SK-N-SH (cell line): ENCODE results near the gene ADAMTS2. TPM values are rescaled to one million over a fixed set of nuclear protein-coding genes. Genes with fewer than 3 reads are reported as not detected.

Experiments
- CTCF ChIA-PET: fragments of 300-600, 350-600 bp; formaldehyde crosslinking; extraction: SDS; loops from one replicate; lab custom pipeline; 2021; lab: Yijun Ruan, JAX
- POLR2A ChIA-PET: fragments of 350-600 bp; sonication (Branson Sonifier 250); formaldehyde crosslinking; extraction: SDS; loops from one replicate; lab custom pipeline; 2020; ENCODE audit warnings: antibody characterized with exemption, inconsistent platforms; lab: Yijun Ruan, JAX
- DNase-seq: peaks from one replicate; pipeline ENCODE4 v3.0.0; 2012
- H2AFZ ChIP-seq: fragments of 200-600 bp; sonication (generic); 2 replicates; pipeline ENCODE4 v1.8.1; 2016; ENCODE audit warnings: antibody characterized with exemption, mild to moderate bottlenecking, low read depth
- H3F3A ChIP-seq: fragments of 200-600 bp; sonication (generic); replicated peaks from 2 replicates; pipeline ENCODE3; 2016; ENCODE audit warnings: antibody characterized with exemption, mild to moderate bottlenecking; ENCODE audit not compliant: insufficient read depth
- H3K27ac ChIP-seq, 2 experiments: fragments of 200-500 bp in 1 of 2; fragments of 200-600 bp in 1 of 2; sonication (Bioruptor generic) in 1 of 2; sonication (generic), shearing (Covaris generic) in 1 of 2; 2 replicates each; pipeline versions ENCODE4 v1.5.1 to v1.6.1; 2014 to 2016; ENCODE audit warnings: low read depth in 2 of 2, inconsistent platforms in 1 of 2, low read length in 1 of 2, mild to moderate bottlenecking in 1 of 2, mixed read lengths in 1 of 2
- H3K27me3 ChIP-seq: fragments of 200-600 bp; sonication (generic), shearing (Covaris generic); 2 replicates; pipeline ENCODE4 v1.6.1; 2016; ENCODE audit warnings: mixed run types; ENCODE audit not compliant: insufficient read depth
- H3K36me3 ChIP-seq, 2 experiments: fragments of 200-500 bp in 1 of 2; fragments of 200-600 bp in 1 of 2; sonication (Bioruptor generic) in 1 of 2; sonication (generic) in 1 of 2; replicated peaks in 1 of 2; 2 replicates each; pipeline versions ENCODE3 to v1.5.1; 2014 to 2016; ENCODE audit warnings: low read length in 1 of 2, mild to moderate bottlenecking in 1 of 2; ENCODE audit not compliant: insufficient read depth in 2 of 2, control insufficient read depth in 1 of 2
- H3K4me1 ChIP-seq, 2 experiments: fragments of 200-500 bp in 1 of 2; fragments of 200-600 bp in 1 of 2; sonication (Bioruptor generic) in 1 of 2; sonication (generic), shearing (Covaris generic) in 1 of 2; 2 replicates each; pipeline versions ENCODE4 v1.5.1 to v1.6.1; 2014 to 2016; ENCODE audit warnings: low read depth in 1 of 2, low read length in 1 of 2, mixed run types in 1 of 2; ENCODE audit not compliant: insufficient read depth in 2 of 2, control insufficient read depth in 1 of 2
- H3K4me2 ChIP-seq: fragments of 200-600 bp; sonication (generic), shearing (Covaris generic); 2 replicates; pipeline ENCODE4 v1.6.1; 2017; ENCODE audit warnings: mixed run types
- H3K4me3 ChIP-seq, 2 experiments: fragments of 200-500 bp in 1 of 2; fragments of 200-600 bp in 1 of 2; sonication (Bioruptor generic) in 1 of 2; sonication (generic), shearing (Covaris generic) in 1 of 2; 2 replicates each; pipeline versions ENCODE4 v1.5.1 to v1.8.1; 2014 to 2016; ENCODE audit warnings: low read depth in 2 of 2, inconsistent platforms in 1 of 2, low read length in 1 of 2, mild to moderate bottlenecking in 1 of 2, mixed read lengths in 1 of 2, moderate library complexity in 1 of 2
- H3K79me2 ChIP-seq: fragments of 200-600 bp; sonication (generic); 2 replicates; pipeline ENCODE4 v1.8.1; 2017; ENCODE audit warnings: mild to moderate bottlenecking; ENCODE audit not compliant: insufficient read depth
- H3K9ac ChIP-seq: fragments of 200-600 bp; sonication (generic); 2 replicates; pipeline ENCODE4 v1.6.1; 2017; ENCODE audit warnings: mixed run types
- H3K9me2 ChIP-seq: fragments of 200-600 bp; sonication (generic); 2 replicates; pipeline ENCODE4 v1.6.1; 2017; ENCODE audit warnings: mixed run types
- H3K9me3 ChIP-seq: fragments of 200-600 bp; sonication (generic); 2 replicates; pipeline ENCODE4 v1.6.1; 2017; ENCODE audit warnings: mixed run types, mild to moderate bottlenecking, moderate library complexity
- H4K20me1 ChIP-seq: fragments of 200-600 bp; sonication (generic); 2 replicates; pipeline ENCODE4 v1.6.1; 2017; ENCODE audit warnings: mild to moderate bottlenecking, mixed run types; ENCODE audit not compliant: insufficient read depth
- CHD2 ChIP-seq: fragments of 150-350 bp; IDR thresholded peaks from 2 replicates; pipeline ENCODE4 v1.6.1; 2018; ENCODE audit warnings: low read length; ENCODE audit not compliant: partially characterized antibody
- CTCF ChIP-seq: fragments of 200-600 bp; sonication (generic); IDR thresholded peaks from 2 replicates; pipeline ENCODE4 v1.6.1; 2017; ENCODE audit warnings: antibody characterized with exemption, mild to moderate bottlenecking, moderate library complexity
- EZH2phosphoT487 ChIP-seq: fragments of 200-600 bp; sonication (generic); IDR thresholded peaks from 2 replicates; pipeline ENCODE4 v1.6.1; 2017; ENCODE audit warnings: low read depth, mixed run types, mild to moderate bottlenecking, antibody characterized with exemption, moderate library complexity, borderline replicate concordance
- GABPA ChIP-seq: IDR thresholded peaks from 2 replicates; pipeline ENCODE4 v1.4.0; 2012; ENCODE audit warnings: low read depth, mild to moderate bottlenecking
- GATA2 ChIP-seq: sonication (generic); formaldehyde crosslinking; IDR thresholded peaks from 2 replicates; pipeline ENCODE4 v1.5.0; 2020; ENCODE audit warnings: mild to moderate bottlenecking, missing genetic modification reagents
- IRF3 ChIP-seq: fragments of 150-350 bp; IDR thresholded peaks from 2 replicates; pipeline ENCODE4 v1.6.1; 2016; ENCODE audit warnings: mild to moderate bottlenecking, low read depth, low read length
- MAX ChIP-seq: IDR thresholded peaks from 2 replicates; pipeline ENCODE4 v1.4.0; 2012; ENCODE audit warnings: low read depth
- NRF1 ChIP-seq: IDR thresholded peaks from 2 replicates; pipeline ENCODE4 v1.6.1; 2012; ENCODE audit warnings: low read depth, mild to moderate bottlenecking, low read length
- RAD21 ChIP-seq: IDR thresholded peaks from 2 replicates; pipeline ENCODE4 v1.6.1; 2012; ENCODE audit warnings: mild to moderate bottlenecking, low read length
- REST ChIP-seq: IDR thresholded peaks from 2 replicates; pipeline ENCODE4 v1.6.1; 2012; ENCODE audit warnings: mild to moderate bottlenecking, low read depth, low read length, moderate library complexity
- RXRA ChIP-seq: IDR thresholded peaks from 2 replicates; pipeline ENCODE4 v1.4.0; 2012; ENCODE audit warnings: low read depth, mild to moderate bottlenecking, borderline replicate concordance
- SIN3A ChIP-seq: IDR thresholded peaks from 2 replicates; pipeline ENCODE4 v1.6.1; 2012; ENCODE audit warnings: low read depth, mild to moderate bottlenecking, low read length, moderate library complexity, borderline replicate concordance
- SMC3 ChIP-seq: IDR thresholded peaks from 2 replicates; pipeline ENCODE4 v1.6.1; 2012; ENCODE audit warnings: low read depth, low read length, improper control_type of control experiment
- TCF12 ChIP-seq: IDR thresholded peaks from 2 replicates; pipeline ENCODE4 v1.4.0; 2012
- TEAD4 ChIP-seq: IDR thresholded peaks from 2 replicates; pipeline ENCODE4 v1.4.0; 2012; ENCODE audit warnings: mild to moderate bottlenecking, borderline replicate concordance; ENCODE audit not compliant: insufficient read depth
- USF1 ChIP-seq: IDR thresholded peaks from 2 replicates; pipeline ENCODE4 v1.4.0; 2012; ENCODE audit warnings: low read depth, borderline replicate concordance
- WGBS: methylation state at CpG from one replicate; pipeline ENCODE4 v1.1.6; 2017; ENCODE audit warnings: low lambda C conversion rate; 5-methylcytosine and 5-hydroxymethylcytosine counted together
- polyA plus RNA-seq, 3 experiments: library from polyadenylated mRNA; depleted of rRNA; stranded (reverse); fragments of >200 nt; gene quantifications; 2 replicates each; pipeline ENCODE4 v1.2.3, GENCODE V29; 2012

ADAMTS2 gene
- polyA plus RNA-seq, 1 of the 3 experiments (the other 2 are of a cell fraction): 0.12 TPM

GRCh38 chr5:179176166-179176565 lies 169.1 kb downstream of the ADAMTS2 start:
- H3K27me3 ChIP-seq: no peaks in the 10 kb centered on the region
- no peaks in the 10 kb centered on the region for H4K20me1 ChIP-seq
- POLR2A ChIA-PET: no interaction called here
- no peak for DNase-seq
- no peak overlapping the region for H2AFZ ChIP-seq
- H3K27ac ChIP-seq: no peak overlapping the region; a peak in 1 of 4 replicates
- no peaks in the 10 kb centered on the region for H3K9me3 ChIP-seq
- no peak overlapping the region for H3K4me2 ChIP-seq
- no peaks in the 10 kb centered on the region; a peak in 1 of 4 replicates for H3K4me1 ChIP-seq
- no peaks in the 10 kb centered on the region for H3K9me2 ChIP-seq
- WGBS: 41% methylated on average over 7 of the region's 7 CpGs
- TF ChIP-seq TEAD4: no peak
- no peak for TF ChIP-seq GABPA
- TF ChIP-seq REST: no peak
- no peak for TF ChIP-seq RAD21
- TF ChIP-seq MAX: no peak
- no peak for TF ChIP-seq RXRA
- TF ChIP-seq CTCF: no peak
- no peak for TF ChIP-seq EZH2phosphoT487
- no peak for TF ChIP-seq NRF1
- no peak for TF ChIP-seq SMC3
- no peak for TF ChIP-seq SIN3A
- no peak for TF ChIP-seq GATA2
- TF ChIP-seq IRF3: no peak
- no peak for TF ChIP-seq TCF12
- no peak for TF ChIP-seq USF1
- no peak for TF ChIP-seq CHD2
- no peak overlapping the region for H3K4me3 ChIP-seq
- no peaks in the 10 kb centered on the region for H3F3A ChIP-seq
- CTCF ChIA-PET: interaction anchor here (1.0 to 1.8 kb wide), 3 partner anchors 9 to 147 kb away, joined by 3 to 14 read pairs (median 3); no protein-coding TSS in a partner anchor
- H3K36me3 ChIP-seq: no peaks in the 10 kb centered on the region
- H3K9ac ChIP-seq: no peak overlapping the region
- H3K79me2 ChIP-seq: no peaks in the 10 kb centered on the region
